ENCODE results near the gene SS18L1.

The SS18L1 gene

GRCh38 chr20:62229667-62230066 lies 86.1 kb downstream of the SS18L1 start:
- DNase-seq, result no peak

- DNase-seq, result no peak
Observed at GRCh38 chr20:62230276-62230675, 86.7 kb downstream of the SS18L1 start.

GRCh38 chr20:62230696-62231095 lies 87.1 kb downstream of the SS18L1 start:
- DNase-seq, result no peak

- no peak for DNase-seq
Observed at GRCh38 chr20:62231292-62231691, 87.7 kb downstream of the SS18L1 start.
